A673 (cell line): ENCODE results near the gene CLDN25.

ENCODE experiments used
- CTCF ChIP-seq: fragments of 300-800, 200-600 bp; sonication (generic); conservative IDR thresholded peaks from 2 replicates; pipeline ENCODE4 v1.5.1; 2017; ENCODE audit warnings: low read depth, mild to moderate bottlenecking, antibody characterized with exemption, low read length, moderate library complexity, mixed read lengths
- EZH2 ChIP-seq: fragments of 200-600 bp; sonication (generic); IDR thresholded peaks from 2 replicates; pipeline ENCODE4 v1.6.1; 2017; ENCODE audit warnings: borderline replicate concordance, low read depth, mild to moderate bottlenecking, mixed read lengths, antibody characterized with exemption, low read length; ENCODE audit not compliant: poor library complexity, severe bottlenecking

GRCh38 chr11:113818426-113818825, 38.8 kb downstream of the CLDN25 start:
- no peak for TF ChIP-seq CTCF
- no peak for TF ChIP-seq EZH2
